Prostate gland (tissue), 2 donors: ENCODE measurements around the gene ZSWIM8. TPM values are rescaled to one million over a fixed set of nuclear protein-coding genes. Genes with fewer than 3 reads are reported as not detected.

Experiments
- DNase-seq: peaks from one replicate; pipeline ENCODE4 v3.0.0-alpha.2; 2019; ENCODE audit warnings: low spot score
- H3K27ac ChIP-seq, 2 donors: fragments of 200-600 bp; sonication (generic); 2 replicates each; pipeline ENCODE4 v1.5.1; 2017 to 2019
- H3K27me3 ChIP-seq: fragments of 200-600 bp; sonication (generic); replicated peaks from 2 replicates; pipeline ENCODE4 v1.5.1; 2019; ENCODE audit not compliant: insufficient read depth
- H3K36me3 ChIP-seq, 2 donors: fragments of 200-600 bp; sonication (generic); 1 replicate in 1 of 2; 2 replicates in 1 of 2; pipeline versions ENCODE4 v1.5.1 to v1.8.1; 2017 to 2019
- H3K4me1 ChIP-seq: fragments of 200-600 bp; sonication (generic); replicated peaks from 2 replicates; pipeline ENCODE4 v1.5.1; 2019
- H3K4me3 ChIP-seq, 2 donors: fragments of 200-600 bp; sonication (generic); 2 replicates each; pipeline ENCODE4 v1.5.1; 2017 to 2019
- H3K9me3 ChIP-seq: fragments of 200-600 bp; sonication (generic); 2 replicates; pipeline ENCODE4 v1.5.1; 2017
- POLR2A ChIP-seq: fragments of 450-650 bp; IDR thresholded peaks from one replicate; pipeline ENCODE4 v1.6.1; 2016; ENCODE audit warnings: antibody characterized with exemption, mild to moderate bottlenecking
- POLR2AphosphoS5 ChIP-seq: sonication (generic); formaldehyde crosslinking; IDR thresholded peaks from one replicate; pipeline ENCODE4 v1.6.1; 2017; ENCODE audit warnings: antibody characterized with exemption
- WGBS: methylation state at CpG from one replicate; pipeline ENCODE4 v1.1.5; 2018; 5-methylcytosine and 5-hydroxymethylcytosine counted together
- intact Hi-C: fragments of 100-400 bp; cut with DNase I; formaldehyde crosslinking; loops from one replicate; pipeline ENCODE4 v1.14.2; 2022
- small RNA-seq, 2 donors: library from RNA; depleted of rRNA; stranded (forward); fragments of <200 nt; gene quantifications; one replicate each; pipeline ENCODE3, GENCODE V24; 2016
- total RNA-seq, 2 donors: library from RNA; depleted of rRNA; stranded (reverse); fragments of >200 nt; gene quantifications; one replicate each; pipeline ENCODE4 v1.1.0, GENCODE V29; 2016
- TF ChIP-seq, protein P1 (sequence below), 4 experiments: fragments of 200-600 bp in 2 of 4; fragments of 450-650 bp in 2 of 4; sonication (generic) in 2 of 4; IDR thresholded peaks; 1 replicate in 3 of 4; 2 replicates in 1 of 4; pipeline ENCODE4 v1.5.1; 2016 to 2019; ENCODE audit warnings: antibody characterized with exemption in 4 of 4, mild to moderate bottlenecking in 2 of 4, moderate library complexity in 2 of 4

The ZSWIM8 gene
- total RNA-seq, 2 donors from 2014 or later = 80.6 to 246 TPM

- H3K9me3 ChIP-seq = no peaks in the 10 kb centered on the region
- TF ChIP-seq POLR2AphosphoS5 = no peak
- TF ChIP-seq POLR2A = no peak
- TF ChIP-seq, protein P1, sequence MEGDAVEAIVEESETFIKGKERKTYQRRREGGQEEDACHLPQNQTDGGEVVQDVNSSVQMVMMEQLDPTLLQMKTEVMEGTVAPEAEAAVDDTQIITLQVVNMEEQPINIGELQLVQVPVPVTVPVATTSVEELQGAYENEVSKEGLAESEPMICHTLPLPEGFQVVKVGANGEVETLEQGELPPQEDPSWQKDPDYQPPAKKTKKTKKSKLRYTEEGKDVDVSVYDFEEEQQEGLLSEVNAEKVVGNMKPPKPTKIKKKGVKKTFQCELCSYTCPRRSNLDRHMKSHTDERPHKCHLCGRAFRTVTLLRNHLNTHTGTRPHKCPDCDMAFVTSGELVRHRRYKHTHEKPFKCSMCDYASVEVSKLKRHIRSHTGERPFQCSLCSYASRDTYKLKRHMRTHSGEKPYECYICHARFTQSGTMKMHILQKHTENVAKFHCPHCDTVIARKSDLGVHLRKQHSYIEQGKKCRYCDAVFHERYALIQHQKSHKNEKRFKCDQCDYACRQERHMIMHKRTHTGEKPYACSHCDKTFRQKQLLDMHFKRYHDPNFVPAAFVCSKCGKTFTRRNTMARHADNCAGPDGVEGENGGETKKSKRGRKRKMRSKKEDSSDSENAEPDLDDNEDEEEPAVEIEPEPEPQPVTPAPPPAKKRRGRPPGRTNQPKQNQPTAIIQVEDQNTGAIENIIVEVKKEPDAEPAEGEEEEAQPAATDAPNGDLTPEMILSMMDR (IDR thresholded peaks at IDR 0.05) = no peak
- DNase-seq = no peak
- intact Hi-C loops = no loop called here
- no peak overlapping the region for H3K4me3 ChIP-seq
- H3K36me3 ChIP-seq = peaks cover 0 to 19% of the 10 kb centered on the region in 2 donors
- H3K27ac ChIP-seq = peak overlapping the region; percentile 48 to 53
- 56% methylated on average over 15 of the region's 15 CpGs for WGBS
- H3K4me1 ChIP-seq = no peaks in the 10 kb centered on the region
- H3K27me3 ChIP-seq = no peaks in the 10 kb centered on the region
These were observed 65.6 kb downstream of the ZSWIM8 start for GRCh38 chr10:73850863-73851461.

Small RNAs within 50 kb of the gene (small RNA-seq; reads per million reads assigned to genes)
- gene AC022400.4 (0 reads per million in 2 donors), gene AC022400.9 (0 reads per million in 2 donors), gene ZSWIM8-AS1 (0 reads per million in 2 donors)

Other genes with a start within 250 kb of the ZSWIM8 start
- gene USP54, start 194.3 kb upstream of the ZSWIM8 start, total RNA-seq = 10 to 100 TPM; 53.0 to 79.6 TPM
- gene MYOZ1, start 144.1 kb upstream of the ZSWIM8 start, total RNA-seq = 1 to 10 TPM; 1.6 to 3.3 TPM
- gene SYNPO2L, start 129.6 kb upstream of the ZSWIM8 start, total RNA-seq = under 1 TPM; 0.23 to 0.77 TPM
- 1 to 10 TPM; 8.3 to 9.7 TPM for gene AGAP5, start 87.5 kb upstream of the ZSWIM8 start, total RNA-seq
- gene SEC24C, start 41.2 kb upstream of the ZSWIM8 start, total RNA-seq = 10 to 100 TPM; 80.7 to 87.6 TPM
- 10 to 100 TPM; 33.2 to 55.6 TPM for gene CHCHD1, start 3.6 kb upstream of the ZSWIM8 start, total RNA-seq
- 10 to 100 TPM; 39.7 to 57.4 TPM for gene NDST2, start 26.0 kb downstream of the ZSWIM8 start, total RNA-seq
- gene CAMK2G, start 88.9 kb downstream of the ZSWIM8 start, total RNA-seq = 10 to 100 TPM; 41.9 to 47.8 TPM
- gene PLAU, start 125.5 kb downstream of the ZSWIM8 start, total RNA-seq = 10 to 100 TPM in 1 of 2 donors, 1 to 10 TPM in 1; 7.1 to 11.0 TPM
- 100 to 1,000 TPM in 1 of 2 donors, 10 to 100 TPM in 1; 97.2 to 285 TPM for gene VCL, start 212.5 kb downstream of the ZSWIM8 start, total RNA-seq